Sigmoid colon (tissue), 7 donors: ENCODE results near the gene SLC47A2. TPM values are rescaled to one million over a fixed set of nuclear protein-coding genes. Genes with fewer than 3 reads are reported as not detected.

ENCODE experiments used
- DNase-seq: peaks from one replicate; pipeline ENCODE4 v3.0.0-alpha.2; 2019
- H3K27ac ChIP-seq, 4 donors: fragments of 200-600 bp; sonication (generic); one replicate each; pipeline ENCODE4 v1.5.1; 2016 to 2019; ENCODE audit warnings: mild to moderate bottlenecking in 1 of 4
- H3K27me3 ChIP-seq, 3 donors: fragments of 200-600 bp; sonication (generic); one replicate each; pipeline ENCODE4 v1.5.1; 2019; ENCODE audit warnings: mild to moderate bottlenecking in 1 of 3
- H3K36me3 ChIP-seq, 4 donors: fragments of 200-600 bp; sonication (generic); one replicate each; pipeline ENCODE4 v1.5.1; 2016 to 2019
- H3K4me1 ChIP-seq, 4 donors: fragments of 200-600 bp; sonication (generic); one replicate each; pipeline ENCODE4 v1.5.1; 2017 to 2019
- H3K4me3 ChIP-seq, 4 donors: fragments of 200-600 bp; sonication (generic); one replicate each; pipeline ENCODE4 v1.5.1; 2017 to 2019; ENCODE audit warnings: mild to moderate bottlenecking in 2 of 4, moderate library complexity in 1 of 4
- H3K9me3 ChIP-seq, 4 donors: fragments of 200-600 bp in 3 of 4; sonication (generic) in 3 of 4; one replicate each; pipeline versions ENCODE4 v1.5.1 to v1.6.1; 2013 to 2019
- CTCF ChIP-seq, 4 experiments: fragments of 450-650 bp in 3 of 4; fragments of 200-600 bp in 1 of 4; IDR thresholded peaks; one replicate each; pipeline ENCODE4 v1.5.1; 2016 to 2019; ENCODE audit warnings: antibody characterized with exemption in 4 of 4, mild to moderate bottlenecking in 3 of 4, moderate library complexity in 2 of 4
- EP300 ChIP-seq, 4 donors: sonication (generic); formaldehyde crosslinking; IDR thresholded peaks; one replicate each; pipeline ENCODE4 v1.6.1; 2017; ENCODE audit warnings: antibody characterized with exemption in 4 of 4
- POLR2A ChIP-seq, 2 donors: fragments of 450-650 bp; IDR thresholded peaks; one replicate each; pipeline ENCODE4 v1.6.1; 2016; ENCODE audit warnings: antibody characterized with exemption in 2 of 2, mild to moderate bottlenecking in 2 of 2, moderate library complexity in 2 of 2
- POLR2AphosphoS5 ChIP-seq, 4 donors: sonication (generic); formaldehyde crosslinking; IDR thresholded peaks; one replicate each; pipeline ENCODE4 v1.6.1; 2017; ENCODE audit warnings: antibody characterized with exemption in 4 of 4
- WGBS, 2 donors: extraction: QIAGEN DNeasy Blood & Tissue Kit; methylation state at CpG; one replicate each; pipeline ENCODE4 v1.1.7; 2013; 5-methylcytosine and 5-hydroxymethylcytosine counted together
- intact Hi-C: fragments of 100-400 bp; cut with DNase I; formaldehyde crosslinking; loops from one replicate; pipeline ENCODE4 v1.15.1; 2023
- polyA plus RNA-seq, 3 donors: library from polyadenylated mRNA; stranded (reverse); fragments of 200-250 nt; gene quantifications; one replicate each; pipeline ENCODE4 v1.2.3, GENCODE V29; 2013
- total RNA-seq, 4 donors: library from RNA; depleted of rRNA; stranded (reverse); fragments of >200 nt; gene quantifications; one replicate each; pipeline ENCODE4 v1.1.0, GENCODE V29; 2016
- donor health status: healthy with polysubstance abuse.
- donor health status: Bipolar disorder and iron deficiency.
- donor health status: healthy.

The SLC47A2 gene
- total and polyA plus RNA-seq, 7 donors, result 0.35 to 0.60 (median 0.46) TPM; not detected in 4

- TF ChIP-seq CTCF (IDR thresholded peaks at IDR 0.05), result peak in 1 of 4 experiments; percentile 17
- peak in 1 of 4 donors; percentile 8 for TF ChIP-seq EP300 (IDR thresholded peaks at IDR 0.05)
- TF ChIP-seq POLR2A (IDR thresholded peaks at IDR 0.05), result peak; percentile 92 to 94
- peak; percentile 97 to 99 (median 98) for TF ChIP-seq POLR2AphosphoS5 (IDR thresholded peaks at IDR 0.05)
- peak within 1 kb of the TSS; percentile 81 to 90 (median 88) for H3K4me3 ChIP-seq
- peak within 1 kb of the TSS; percentile 86 to 99 (median 97) for H3K27ac ChIP-seq
- intact Hi-C loops, result loop anchor here (1.0 to 5.0 kb wide), 7 partner anchors 71 to 286 kb away; partner anchors contain the start of genes B9D1 and SLC47A1
- DNase-seq, result peak; percentile 98
- WGBS, 2 donors, result 0 to 1% methylated on average over 70 to 71 of the region's 71 CpGs
- no peaks in the 10 kb centered on the region for H3K9me3 ChIP-seq
- H3K4me1 ChIP-seq, result peaks cover 0 to 63% (median 56%) of the 10 kb centered on the region in 4 donors
- no peaks in the 10 kb centered on the region for H3K27me3 ChIP-seq
- peaks cover 0 to 12% (median 3%) of the 10 kb centered on the region in 4 donors for H3K36me3 ChIP-seq
Measured at GRCh38 chr17:19648475-19649273, 67.7 kb downstream of the SLC47A2 start, which contains the start of gene ALDH3A2. Gene ALDH3A2 (plus strand): TSS chr17:19648751. CDS start chr17:19648972, 221 bp downstream.

- Histone ChIP-seq H3K9me3 (no peaks in the 10 kb centered on the region), H3K27me3 (no peaks in the 10 kb centered on the region), H3K27ac (peak overlapping the region; percentile 86 to 99 (median 97)), H3K4me1 (peaks cover 0 to 63% (median 53%) of the 10 kb centered on the region in 4 donors), H3K36me3 (peaks cover 0 to 4% (median 0%) of the 10 kb centered on the region in 4 donors), H3K4me3 (peak overlapping the region; percentile 81 to 90 (median 88))
- TF ChIP-seq EP300 (IDR thresholded peaks at IDR 0.05), result no peak
- intact Hi-C loops, result loop anchor here (1.0 to 5.0 kb wide), 7 partner anchors 71 to 285 kb away; partner anchors contain the start of genes B9D1 and SLC47A1
- WGBS, 2 donors, result 3 to 4% methylated on average over 37 of the region's 37 CpGs
- peak; percentile 90 for DNase-seq
Measured at GRCh38 chr17:19647697-19648474, 68.5 kb downstream of the SLC47A2 start.

GRCh38 chr17:19646788-19647696 is 69.3 kb downstream of the SLC47A2 start:
- no peak for TF ChIP-seq POLR2AphosphoS5 (IDR thresholded peaks at IDR 0.05)
- no peaks in the 10 kb centered on the region for H3K9me3 ChIP-seq
- H3K4me3 ChIP-seq, result peak overlapping the region in 3 of 4 donors; percentile 86 to 90 (median 89)
- peak overlapping the region; percentile 86 to 99 (median 97) for H3K27ac ChIP-seq
- WGBS, 2 donors, result 71 to 78% methylated on average over 4 of the region's 4 CpGs
- intact Hi-C loops, result loop anchor here (5.0 kb wide), 2 partner anchors 70 to 115 kb away; partner anchors contain the start of gene SLC47A1
- H3K36me3 ChIP-seq, result no peaks in the 10 kb centered on the region
- H3K4me1 ChIP-seq, result peaks cover 0 to 55% (median 45%) of the 10 kb centered on the region in 4 donors
- DNase-seq, result no peak
- H3K27me3 ChIP-seq, result no peaks in the 10 kb centered on the region

GRCh38 chr17:19645734-19646201 is 70.6 kb downstream of the SLC47A2 start:
- peak overlapping the region in 3 of 4 donors; percentile 6 to 99 (median 97) for H3K27ac ChIP-seq
- no peaks in the 10 kb centered on the region for H3K27me3 ChIP-seq
- H3K9me3 ChIP-seq, result no peaks in the 10 kb centered on the region
- no peaks in the 10 kb centered on the region for H3K36me3 ChIP-seq
- H3K4me3 ChIP-seq, result no peak overlapping the region
- intact Hi-C loops, result loop anchor here (5.0 kb wide), 2 partner anchors 68 to 113 kb away; partner anchors contain the start of gene SLC47A1
- 22 to 31% methylated on average over 4 of the region's 4 CpGs for WGBS, 2 donors
- peaks cover 0 to 42% (median 33%) of the 10 kb centered on the region in 4 donors for H3K4me1 ChIP-seq
- TF ChIP-seq POLR2A (IDR thresholded peaks at IDR 0.05), result no peak
- TF ChIP-seq CTCF (IDR thresholded peaks at IDR 0.05), result peak in 3 of 4 experiments; percentile 21 to 40 (median 32)
- no peak for DNase-seq
